Natural killer cell (primary cell): ENCODE results near the gene LACRT. TPM values are rescaled to one million over a fixed set of nuclear protein-coding genes. Genes with fewer than 3 reads are reported as not detected.

Source experiments
- ATAC-seq, 3 donors: fragments of 150-1000 bp in 2 of 3; fragments of 200-7000 bp in 1 of 3; cut with Tn5 transposase; 1 replicate in 1 of 3; 2 replicates in 2 of 3; pipeline ENCODE4 v1.10.0; 2021; ENCODE audit warnings: mild to moderate bottlenecking in 2 of 3, moderate library complexity in 2 of 3
- DNase-seq, 2 donors: peaks; one replicate each; pipeline versions ENCODE4 v3.0.0 to v3.0.0-alpha.2; 2013 to 2021; ENCODE audit warnings: mixed read lengths in 1 of 2
- H3K27ac ChIP-seq: one replicate; pipeline ENCODE4 v1.5.1; 2013; ENCODE audit warnings: mild to moderate bottlenecking, low read length
- H3K27me3 ChIP-seq: one replicate; pipeline ENCODE4 v1.6.1; 2013; ENCODE audit warnings: low read length; ENCODE audit not compliant: control insufficient read depth, insufficient read depth
- H3K36me3 ChIP-seq: one replicate; pipeline ENCODE4 v1.6.1; 2013; ENCODE audit warnings: low read length; ENCODE audit not compliant: control insufficient read depth, insufficient read depth
- H3K4me1 ChIP-seq: one replicate; pipeline ENCODE4 v1.6.1; 2013; ENCODE audit warnings: low read length; ENCODE audit not compliant: control insufficient read depth, insufficient read depth
- H3K4me3 ChIP-seq: one replicate; pipeline ENCODE4 v1.5.1; 2013; ENCODE audit warnings: low read length
- H3K9me3 ChIP-seq: one replicate; pipeline ENCODE4 v1.6.1; 2013; ENCODE audit warnings: low read length; ENCODE audit not compliant: control insufficient read depth, insufficient read depth
- H3K27ac Mint-ChIP-seq, 2 donors: one replicate each; pipeline ENCODE4 v1.8.0; 2022; ENCODE audit warnings: mild to moderate bottlenecking in 2 of 2, mixed read lengths in 2 of 2, moderate library complexity in 1 of 2
- H3K27me3 Mint-ChIP-seq, 2 donors: one replicate each; pipeline ENCODE4 v1.8.0; 2022; ENCODE audit warnings: low read depth in 2 of 2, mixed read lengths in 2 of 2
- H3K36me3 Mint-ChIP-seq: one replicate; pipeline ENCODE4 v1.8.0; 2022; ENCODE audit warnings: mixed read lengths
- H3K4me1 Mint-ChIP-seq, 2 donors: one replicate each; pipeline ENCODE4 v1.8.0; 2022; ENCODE audit warnings: mixed read lengths in 2 of 2
- H3K4me3 Mint-ChIP-seq: one replicate; pipeline ENCODE4 v1.8.0; 2022; ENCODE audit warnings: mild to moderate bottlenecking, moderate library complexity, mixed read lengths
- H3K9me3 Mint-ChIP-seq, 2 donors: one replicate each; pipeline ENCODE4 v1.8.0; 2022; ENCODE audit warnings: mixed read lengths in 2 of 2
- WGBS: methylation state at CpG from one replicate; pipeline ENCODE4 v1.1.7; 2013; ENCODE audit warnings: missing lambda C conversion rate; ENCODE audit not compliant: insufficient coverage; 5-methylcytosine and 5-hydroxymethylcytosine counted together
- intact Hi-C: fragments of 100-400 bp; cut with micrococcal nuclease; formaldehyde crosslinking; loops from one replicate; pipeline ENCODE4 v1.14.2; 2022
- total RNA-seq, 4 donors: library from RNA; stranded (reverse); fragments of 120-200 nt in 1 of 4; gene quantifications; one replicate each; pipeline versions ENCODE4 v1.2.3 to v1.2.4, GENCODE V29; 2013 to 2022
- TF ChIP-seq, protein P1 (sequence below): fragments of 200-600 bp; IDR thresholded peaks from one replicate; pipeline ENCODE4 v1.8.0; 2022; ENCODE audit warnings: antibody characterized with exemption

Gene LACRT
- total RNA-seq, 3 donors from 2014 or later (not counting 1 experiment from before 2014, with no cell fraction given): not detected

DNA sequence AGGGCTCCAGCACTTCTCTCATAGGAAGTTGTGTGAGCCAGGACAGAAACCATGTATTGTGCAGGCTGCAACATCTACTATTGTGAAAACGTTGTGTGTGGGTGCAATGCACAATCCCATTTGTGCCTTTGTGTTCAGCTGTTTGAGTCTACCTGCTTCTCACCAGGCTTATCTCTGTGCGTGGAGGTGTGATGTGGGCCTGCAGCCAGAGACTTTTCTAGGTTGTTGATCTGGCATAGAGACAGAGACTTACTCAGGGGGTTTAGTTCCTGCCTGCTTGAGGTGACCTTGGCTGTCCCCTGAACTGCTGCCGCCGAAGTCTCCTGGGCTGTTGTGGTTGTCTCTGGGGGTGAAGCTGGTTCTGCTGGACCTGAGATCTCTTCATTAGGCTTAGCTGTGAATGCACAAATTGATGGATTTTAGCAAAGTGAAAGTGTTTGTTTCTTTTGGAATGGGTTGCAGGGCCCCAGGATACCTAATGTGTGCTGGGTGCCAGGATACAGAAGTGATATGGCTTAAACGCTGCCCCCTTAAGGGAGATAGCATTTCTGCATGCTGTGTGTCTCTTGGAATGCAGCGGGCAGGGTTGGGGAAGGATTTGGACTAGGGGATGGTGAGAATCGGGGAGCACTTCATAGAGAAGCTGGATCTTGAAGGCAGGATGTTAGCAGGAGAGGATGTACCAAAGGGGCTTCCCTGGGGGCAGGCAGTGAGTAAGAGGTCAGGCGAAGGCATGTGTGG is 2.5 kb downstream of the LACRT start:
- DNase-seq: no peak

DNA sequence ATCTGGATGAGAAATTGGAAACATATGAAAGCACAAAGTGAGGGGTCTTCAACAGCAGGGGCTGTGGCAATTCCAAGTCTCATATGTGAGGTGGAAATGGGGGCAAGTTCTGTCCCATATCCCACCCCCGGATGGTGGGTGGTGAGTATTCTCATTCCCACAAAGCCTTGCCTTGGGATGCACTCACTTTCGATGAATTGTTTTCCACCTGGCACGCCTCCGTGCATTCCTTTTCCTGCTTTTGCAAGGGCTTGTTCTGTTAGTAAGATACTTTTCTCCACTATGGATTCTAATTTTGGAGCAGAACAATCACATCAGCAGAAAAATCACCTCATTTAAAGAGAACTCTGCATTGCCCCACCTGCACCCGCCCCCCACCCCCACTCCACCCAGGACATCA is 3.1 kb downstream of the LACRT start:
- no peak overlapping the region for H3K4me3 Mint-ChIP-seq
- peaks cover 0 to 5% of the 10 kb centered on the region in 2 donors for H3K4me1 Mint-ChIP-seq
- Histone ChIP-seq H3K4me3 (no peak overlapping the region), H3K27ac (no peak overlapping the region), H3K27me3 (no peaks in the 10 kb centered on the region), H3K36me3 (no peaks in the 10 kb centered on the region), H3K4me1 (no peaks in the 10 kb centered on the region), H3K9me3 (no peaks in the 10 kb centered on the region)
- no peak overlapping the region for H3K27ac Mint-ChIP-seq
- peaks cover 6% of the 10 kb centered on the region for H3K36me3 Mint-ChIP-seq
- 77% methylated on average over 4 of the region's 5 CpGs for WGBS
- DNase-seq: no peak
- ATAC-seq: no peak
- H3K9me3 Mint-ChIP-seq: no peaks in the 10 kb centered on the region
- intact Hi-C loops: no loop called here
- H3K27me3 Mint-ChIP-seq: peaks cover 21 to 25% of the 10 kb centered on the region in 2 donors
- TF ChIP-seq, protein P1, sequence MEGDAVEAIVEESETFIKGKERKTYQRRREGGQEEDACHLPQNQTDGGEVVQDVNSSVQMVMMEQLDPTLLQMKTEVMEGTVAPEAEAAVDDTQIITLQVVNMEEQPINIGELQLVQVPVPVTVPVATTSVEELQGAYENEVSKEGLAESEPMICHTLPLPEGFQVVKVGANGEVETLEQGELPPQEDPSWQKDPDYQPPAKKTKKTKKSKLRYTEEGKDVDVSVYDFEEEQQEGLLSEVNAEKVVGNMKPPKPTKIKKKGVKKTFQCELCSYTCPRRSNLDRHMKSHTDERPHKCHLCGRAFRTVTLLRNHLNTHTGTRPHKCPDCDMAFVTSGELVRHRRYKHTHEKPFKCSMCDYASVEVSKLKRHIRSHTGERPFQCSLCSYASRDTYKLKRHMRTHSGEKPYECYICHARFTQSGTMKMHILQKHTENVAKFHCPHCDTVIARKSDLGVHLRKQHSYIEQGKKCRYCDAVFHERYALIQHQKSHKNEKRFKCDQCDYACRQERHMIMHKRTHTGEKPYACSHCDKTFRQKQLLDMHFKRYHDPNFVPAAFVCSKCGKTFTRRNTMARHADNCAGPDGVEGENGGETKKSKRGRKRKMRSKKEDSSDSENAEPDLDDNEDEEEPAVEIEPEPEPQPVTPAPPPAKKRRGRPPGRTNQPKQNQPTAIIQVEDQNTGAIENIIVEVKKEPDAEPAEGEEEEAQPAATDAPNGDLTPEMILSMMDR: no peak

More for the DNA sequence above, 2.5 kb downstream of the LACRT start:
- Histone ChIP-seq H3K4me3 (no peak overlapping the region), H3K9me3 (no peaks in the 10 kb centered on the region), H3K4me1 (no peaks in the 10 kb centered on the region), H3K27me3 (no peaks in the 10 kb centered on the region), H3K27ac (no peak overlapping the region), H3K36me3 (no peaks in the 10 kb centered on the region)
- H3K4me1 Mint-ChIP-seq: peaks cover 0 to 5% of the 10 kb centered on the region in 2 donors
- no peak overlapping the region for H3K27ac Mint-ChIP-seq
- intact Hi-C loops: no loop called here
- peaks cover 15 to 19% of the 10 kb centered on the region in 2 donors for H3K27me3 Mint-ChIP-seq
- no peaks in the 10 kb centered on the region for H3K9me3 Mint-ChIP-seq
- no peak for ATAC-seq
- WGBS: 76% methylated on average over 8 of the region's 8 CpGs
- H3K36me3 Mint-ChIP-seq: peaks cover under 1% of the 10 kb centered on the region
- H3K4me3 Mint-ChIP-seq: no peak overlapping the region
- TF ChIP-seq, protein P1: no peak

DNA sequence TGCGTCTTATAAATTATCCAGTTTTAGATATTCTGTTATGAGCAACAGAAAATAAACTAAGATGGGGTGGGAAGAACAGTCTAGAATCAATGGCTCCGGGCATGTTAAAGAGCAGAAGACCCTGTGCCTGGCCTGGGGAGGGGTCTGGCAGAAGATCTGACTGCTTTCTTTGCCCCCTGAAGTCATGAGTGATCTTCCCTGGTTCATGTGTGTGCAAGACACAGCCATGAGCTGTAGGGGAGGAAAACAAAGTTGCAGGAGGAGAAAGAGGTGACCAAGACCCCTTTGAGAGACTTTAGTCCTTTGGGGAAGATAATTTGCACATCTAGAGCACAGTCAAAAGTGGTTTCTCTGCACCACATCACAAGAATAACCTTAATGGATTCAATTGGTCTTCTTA is 4.8 kb downstream of the LACRT start:
- no peak overlapping the region for H3K4me3 Mint-ChIP-seq
- ATAC-seq: no peak
- H3K27me3 ChIP-seq: no peaks in the 10 kb centered on the region
- no peaks in the 10 kb centered on the region for H3K36me3 ChIP-seq
- WGBS: 87% methylated on average over 2 of the region's 2 CpGs
- TF ChIP-seq, protein P1: no peak
- H3K27ac ChIP-seq: no peak overlapping the region
- peaks cover 21 to 31% of the 10 kb centered on the region in 2 donors for H3K27me3 Mint-ChIP-seq
- intact Hi-C loops: no loop called here
- no peak overlapping the region for H3K4me3 ChIP-seq
- DNase-seq: no peak
- no peak overlapping the region for H3K27ac Mint-ChIP-seq
- H3K4me1 ChIP-seq: no peaks in the 10 kb centered on the region
- no peaks in the 10 kb centered on the region for H3K9me3 ChIP-seq
- H3K9me3 Mint-ChIP-seq: no peaks in the 10 kb centered on the region
- H3K4me1 Mint-ChIP-seq: peaks cover 4 to 5% of the 10 kb centered on the region in 2 donors
- H3K36me3 Mint-ChIP-seq: peaks cover 6% of the 10 kb centered on the region
